GM18526 (cell line): ENCODE measurements around the gene PRKCG.

Experiments
- POLR2A ChIP-seq: IDR thresholded peaks from 3 replicates; pipeline ENCODE4 v1.6.1; 2011; ENCODE audit not compliant: insufficient read length; ENCODE audit errors: extremely low read depth

Gene PRKCG

GRCh38 chr19:53951947-53952346, 70.0 kb downstream of the PRKCG start:
- TF ChIP-seq POLR2A = no peak

DNA sequence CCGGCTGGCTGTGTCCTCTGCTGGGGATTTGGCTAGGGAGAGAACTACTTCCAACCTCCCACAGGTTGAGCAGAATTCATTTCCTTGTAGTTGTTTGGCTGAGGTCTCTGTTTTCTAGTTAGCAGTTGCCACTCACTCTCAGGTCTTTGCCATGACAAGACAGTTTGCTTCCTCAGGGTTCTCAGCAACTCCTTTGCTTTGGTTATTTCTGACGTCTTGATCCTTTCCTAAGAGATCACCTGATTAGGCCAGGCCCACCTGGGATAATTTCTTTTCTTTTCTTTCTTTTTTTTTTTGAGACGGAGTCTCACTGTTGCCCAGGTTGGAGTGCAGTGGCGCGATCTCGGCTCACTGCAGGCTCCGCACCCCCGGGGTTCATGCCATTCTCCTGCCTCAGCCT, 71.4 kb downstream of the PRKCG start:
- TF ChIP-seq POLR2A = no peak
